MM.1S (cell line): ENCODE data around the gene TSGA10.
A peak's percentile ranks its signal among the peaks of the same experiment; 100 is the strongest.

ENCODE experiments used
- DNase-seq: peaks from one replicate; pipeline ENCODE4 v3.0.0-alpha.2; 2015
- H2AFZ ChIP-seq: fragments of 300-600 bp; sonication (generic); 2 replicates; pipeline ENCODE4 v1.6.0; 2016; ENCODE audit warnings: antibody characterized with exemption, low read length
- H3F3A ChIP-seq: fragments of 300-600 bp; sonication (generic); 2 replicates; pipeline ENCODE4 v1.6.1; 2016; ENCODE audit warnings: mild to moderate bottlenecking, antibody characterized with exemption, low read length, moderate library complexity, mixed read lengths; ENCODE audit not compliant: insufficient read depth
- H3K27ac ChIP-seq: fragments of 300-600 bp; sonication (generic); 2 replicates; pipeline ENCODE4 v1.5.1; 2016; ENCODE audit warnings: mild to moderate bottlenecking, low read length
- H3K27me3 ChIP-seq: fragments of 300-600 bp; sonication (generic); replicated peaks from 2 replicates; pipeline ENCODE4 v1.6.0; 2016; ENCODE audit warnings: low read length; ENCODE audit not compliant: insufficient read depth
- H3K36me3 ChIP-seq: fragments of 300-600 bp; sonication (generic); replicated peaks from 2 replicates; pipeline ENCODE4 v1.6.1; 2016; ENCODE audit warnings: mild to moderate bottlenecking, low read length, mixed read lengths; ENCODE audit not compliant: insufficient read depth
- H3K4me1 ChIP-seq: fragments of 300-600 bp; sonication (generic); 2 replicates; pipeline ENCODE4 v1.6.1; 2016; ENCODE audit warnings: low read length, mixed read lengths
- H3K4me2 ChIP-seq: fragments of 300-600 bp; sonication (generic); 2 replicates; pipeline ENCODE4 v1.6.0; 2016; ENCODE audit warnings: low read depth, low read length
- H3K4me3 ChIP-seq: fragments of 300-600 bp; sonication (generic); 2 replicates; pipeline ENCODE4 v1.5.1; 2016; ENCODE audit warnings: low read length, mixed read lengths
- H3K79me2 ChIP-seq: fragments of 300-600 bp; sonication (generic); 2 replicates; pipeline ENCODE4 v1.6.1; 2016; ENCODE audit warnings: mixed run types, low read length, mixed read lengths
- H3K9ac ChIP-seq: fragments of 300-600 bp; sonication (generic); 2 replicates; pipeline ENCODE4 v1.6.1; 2016; ENCODE audit warnings: low read length, mixed read lengths
- H3K9me2 ChIP-seq: fragments of 300-600 bp; sonication (generic); replicated peaks from 2 replicates; pipeline ENCODE4 v1.6.1; 2016; ENCODE audit warnings: mild to moderate bottlenecking, low read length, mixed read lengths; ENCODE audit not compliant: insufficient read depth
- H3K9me3 ChIP-seq: fragments of 300-600 bp; sonication (generic); replicated peaks from 2 replicates; pipeline ENCODE4 v1.6.1; 2016; ENCODE audit warnings: mild to moderate bottlenecking, low read length, mixed read lengths; ENCODE audit not compliant: insufficient read depth
- H4K20me1 ChIP-seq: fragments of 300-600 bp; sonication (generic); 2 replicates; pipeline ENCODE4 v1.6.1; 2016; ENCODE audit warnings: mild to moderate bottlenecking, low read length, moderate library complexity, mixed read lengths; ENCODE audit not compliant: insufficient read depth
- EZH2 ChIP-seq: fragments of 300-600 bp; sonication (generic); optimal IDR thresholded peaks from 2 replicates; pipeline ENCODE3; 2017; ENCODE audit warnings: low read depth, mild to moderate bottlenecking, antibody characterized with exemption, low read length, mixed read lengths
- EZH2phosphoT487 ChIP-seq: fragments of 300-600 bp; sonication (generic); IDR thresholded peaks from 2 replicates; pipeline ENCODE4 v1.6.1; 2018; ENCODE audit warnings: antibody characterized with exemption, low read length
- TF ChIP-seq, protein P1 (sequence below): fragments of 300-600 bp; sonication (generic); IDR thresholded peaks from 2 replicates; pipeline ENCODE4 v1.5.1; 2016; ENCODE audit warnings: antibody characterized with exemption, low read length, mixed read lengths

The TSGA10 gene

DNA sequence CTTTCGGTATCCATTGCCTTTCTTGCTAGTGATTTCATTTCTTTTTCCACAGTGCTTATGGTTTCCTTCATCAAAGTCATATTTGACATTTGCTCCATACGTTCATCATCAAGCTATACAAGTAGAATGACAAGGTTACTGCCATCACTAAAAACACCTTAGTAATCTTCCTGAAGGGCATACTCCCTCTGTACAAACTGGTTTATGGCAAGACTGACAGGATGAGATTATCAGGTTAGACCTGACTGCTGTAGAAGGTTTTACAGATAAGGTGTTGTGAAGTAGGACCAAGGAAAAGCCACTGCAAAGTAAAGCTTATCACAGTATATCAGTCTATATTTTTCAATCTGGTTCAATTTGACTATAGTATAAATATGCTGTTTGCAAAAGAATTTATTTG is 50.7 kb downstream of the TSGA10 start:
- no peak for TF ChIP-seq EZH2
- no peaks in the 10 kb centered on the region for H3F3A ChIP-seq
- no peak overlapping the region for H3K9ac ChIP-seq
- no peaks in the 10 kb centered on the region for H3K4me1 ChIP-seq
- H3K27me3 ChIP-seq, result no peaks in the 10 kb centered on the region
- no peaks in the 10 kb centered on the region for H3K9me2 ChIP-seq
- no peaks in the 10 kb centered on the region for H3K79me2 ChIP-seq
- H3K36me3 ChIP-seq, result no peaks in the 10 kb centered on the region
- no peak for DNase-seq
- no peak overlapping the region for H3K27ac ChIP-seq
- no peaks in the 10 kb centered on the region for H4K20me1 ChIP-seq
- H3K4me3 ChIP-seq, result no peak overlapping the region
- no peak overlapping the region for H2AFZ ChIP-seq
- no peaks in the 10 kb centered on the region for H3K9me3 ChIP-seq
- H3K4me2 ChIP-seq, result no peak overlapping the region

DNA sequence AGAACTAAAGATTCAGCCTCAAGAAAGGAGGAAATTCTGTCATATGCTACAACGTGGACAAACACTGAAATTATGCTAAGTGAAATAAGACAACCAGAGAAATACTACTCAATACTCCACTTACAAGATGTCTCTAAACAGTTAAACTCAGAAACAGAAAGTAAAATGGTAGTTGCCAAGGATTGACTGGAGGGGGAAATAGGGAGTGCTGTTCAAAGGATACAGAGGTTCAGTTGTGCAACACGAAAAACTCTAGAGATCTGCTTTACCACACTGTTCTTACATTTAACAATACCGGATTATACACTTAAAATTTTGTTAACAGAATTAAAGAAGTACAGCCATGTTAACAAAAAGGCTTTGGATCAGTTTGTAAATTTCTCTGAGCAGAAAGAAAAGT is 53.0 kb downstream of the TSGA10 start:
- Histone ChIP-seq H3K27me3 (no peaks in the 10 kb centered on the region), H3K4me2 (no peak overlapping the region), H3K9me2 (no peaks in the 10 kb centered on the region), H4K20me1 (no peaks in the 10 kb centered on the region), H3K79me2 (no peaks in the 10 kb centered on the region), H3K9ac (no peak overlapping the region), H3F3A (no peaks in the 10 kb centered on the region), H3K36me3 (no peaks in the 10 kb centered on the region), H3K27ac (no peak overlapping the region), H3K9me3 (no peaks in the 10 kb centered on the region), H3K4me3 (no peak overlapping the region), H3K4me1 (no peaks in the 10 kb centered on the region), H2AFZ (no peak overlapping the region)
- TF ChIP-seq EZH2, result no peak
- TF ChIP-seq EZH2phosphoT487, result no peak
- TF ChIP-seq, protein P1, sequence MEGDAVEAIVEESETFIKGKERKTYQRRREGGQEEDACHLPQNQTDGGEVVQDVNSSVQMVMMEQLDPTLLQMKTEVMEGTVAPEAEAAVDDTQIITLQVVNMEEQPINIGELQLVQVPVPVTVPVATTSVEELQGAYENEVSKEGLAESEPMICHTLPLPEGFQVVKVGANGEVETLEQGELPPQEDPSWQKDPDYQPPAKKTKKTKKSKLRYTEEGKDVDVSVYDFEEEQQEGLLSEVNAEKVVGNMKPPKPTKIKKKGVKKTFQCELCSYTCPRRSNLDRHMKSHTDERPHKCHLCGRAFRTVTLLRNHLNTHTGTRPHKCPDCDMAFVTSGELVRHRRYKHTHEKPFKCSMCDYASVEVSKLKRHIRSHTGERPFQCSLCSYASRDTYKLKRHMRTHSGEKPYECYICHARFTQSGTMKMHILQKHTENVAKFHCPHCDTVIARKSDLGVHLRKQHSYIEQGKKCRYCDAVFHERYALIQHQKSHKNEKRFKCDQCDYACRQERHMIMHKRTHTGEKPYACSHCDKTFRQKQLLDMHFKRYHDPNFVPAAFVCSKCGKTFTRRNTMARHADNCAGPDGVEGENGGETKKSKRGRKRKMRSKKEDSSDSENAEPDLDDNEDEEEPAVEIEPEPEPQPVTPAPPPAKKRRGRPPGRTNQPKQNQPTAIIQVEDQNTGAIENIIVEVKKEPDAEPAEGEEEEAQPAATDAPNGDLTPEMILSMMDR, result no peak
- no peak for DNase-seq

DNA sequence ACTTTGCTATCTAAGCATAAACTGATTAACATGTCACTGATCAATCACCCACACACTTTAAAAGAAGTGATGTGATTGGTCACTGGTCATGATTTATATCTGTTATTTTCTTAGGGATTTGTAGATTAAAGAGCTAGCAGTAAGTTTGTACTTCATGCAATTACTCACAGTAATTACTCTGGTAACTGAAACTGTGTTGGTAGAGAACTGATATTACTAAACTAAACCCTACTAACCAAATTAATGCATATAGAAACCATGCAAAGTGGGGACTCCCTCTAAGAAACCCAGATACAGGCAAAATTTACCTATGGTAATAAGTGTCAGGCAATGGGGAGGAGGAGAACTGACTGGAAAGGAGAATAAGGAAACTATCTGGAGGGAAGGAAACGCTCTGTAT is 58.0 kb downstream of the TSGA10 start:
- no peak overlapping the region for H3K9ac ChIP-seq
- H2AFZ ChIP-seq, result no peak overlapping the region
- no peak overlapping the region for H3K4me2 ChIP-seq
- H3K36me3 ChIP-seq, result no peaks in the 10 kb centered on the region
- no peak overlapping the region for H3K4me3 ChIP-seq
- H3K27ac ChIP-seq, result no peak overlapping the region
- no peak for TF ChIP-seq EZH2phosphoT487
- TF ChIP-seq, protein P1, result no peak
- H3K4me1 ChIP-seq, result no peaks in the 10 kb centered on the region
- no peaks in the 10 kb centered on the region for H3K9me3 ChIP-seq
- no peaks in the 10 kb centered on the region for H3K79me2 ChIP-seq
- no peaks in the 10 kb centered on the region for H3K27me3 ChIP-seq
- DNase-seq, result no peak
- no peaks in the 10 kb centered on the region for H3F3A ChIP-seq
- H4K20me1 ChIP-seq, result no peaks in the 10 kb centered on the region
- H3K9me2 ChIP-seq, result no peaks in the 10 kb centered on the region

DNA sequence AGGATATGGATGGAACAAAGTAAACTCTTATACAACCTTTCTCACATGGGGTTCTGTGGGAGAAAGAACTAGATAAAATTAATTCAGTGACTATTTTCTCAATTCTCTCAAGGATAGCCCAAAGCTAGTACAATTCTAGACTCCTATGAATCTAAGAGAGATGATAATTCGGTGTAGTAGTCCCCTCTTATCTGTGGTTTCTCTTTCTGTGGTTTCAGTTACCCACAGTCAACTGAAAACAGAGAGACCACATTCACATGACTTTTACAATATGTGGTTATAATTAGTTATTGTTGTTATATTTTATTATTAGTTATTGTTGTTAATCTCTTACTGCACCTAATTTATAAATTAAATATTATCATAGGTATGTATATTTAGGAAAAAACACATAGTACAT is 66.7 kb downstream of the TSGA10 start:
- no peaks in the 10 kb centered on the region for H4K20me1 ChIP-seq
- no peak overlapping the region for H3K9ac ChIP-seq
- H3K79me2 ChIP-seq, result no peaks in the 10 kb centered on the region
- no peaks in the 10 kb centered on the region for H3K36me3 ChIP-seq
- no peak for TF ChIP-seq EZH2
- TF ChIP-seq, protein P1, result no peak
- TF ChIP-seq EZH2phosphoT487, result no peak
- no peak overlapping the region for H2AFZ ChIP-seq
- DNase-seq, result peak; percentile 72
- 0 out of 2 replicates have a peak, but pooled peaks cover 5% of the 10 kb centered on the region for H3F3A ChIP-seq
- H3K4me3 ChIP-seq, result 0 out of 2 replicates have a peak overlapping the region, but pooled peaks have one; percentile 17
- H3K27me3 ChIP-seq, result peaks cover 19% of the 10 kb centered on the region
- no peaks in the 10 kb centered on the region for H3K9me2 ChIP-seq
- peaks cover 14% of the 10 kb centered on the region for H3K4me1 ChIP-seq
- H3K9me3 ChIP-seq, result no peaks in the 10 kb centered on the region
- H3K27ac ChIP-seq, result no peak overlapping the region
- H3K4me2 ChIP-seq, result peak overlapping the region; percentile 45; the same call in 1 of the 2 replicates
